ENCODE results near the gene IP6K3.

DNA sequence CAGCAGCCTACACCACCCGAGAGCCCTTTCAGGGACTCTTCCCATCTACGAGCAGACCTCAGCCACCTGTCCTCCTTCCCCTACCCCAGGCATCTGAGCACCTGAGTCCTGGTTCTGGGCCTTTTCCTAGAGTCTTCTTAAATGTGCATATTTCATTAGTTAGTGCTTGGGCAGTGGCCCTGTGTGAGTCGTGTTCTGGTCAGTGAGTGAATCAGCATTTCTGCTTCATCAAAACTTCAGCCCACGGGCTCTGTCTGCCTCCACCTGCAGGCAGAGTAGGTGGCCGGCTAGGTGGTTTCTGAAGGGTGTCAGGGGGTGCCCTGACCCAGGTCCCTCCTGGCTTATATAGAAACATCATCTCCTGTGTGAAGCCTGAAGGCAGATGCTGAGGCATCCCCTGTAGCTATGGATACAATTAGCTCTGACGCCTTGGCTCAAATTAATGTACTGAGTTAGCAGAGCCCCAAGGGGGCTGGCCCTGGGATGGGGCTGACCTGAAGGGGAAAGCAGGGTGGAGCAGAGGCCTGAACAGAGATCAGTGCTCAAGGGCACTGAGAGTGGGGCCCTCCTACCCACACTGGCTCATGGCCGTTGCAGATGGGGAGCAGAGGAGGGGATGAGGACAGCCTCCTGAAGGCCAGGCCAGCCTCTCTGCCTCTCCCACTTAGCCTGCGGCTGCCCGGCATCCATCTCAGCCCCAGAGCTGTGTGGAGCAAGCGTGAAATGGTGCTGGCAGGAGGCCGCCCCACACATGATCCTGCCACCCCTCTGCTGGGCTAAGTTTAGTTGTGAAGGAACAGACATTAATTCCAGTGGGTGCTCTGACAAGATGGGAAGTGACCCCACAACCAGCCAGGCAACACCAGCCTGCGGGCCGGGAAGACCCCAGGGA lies 13.6 kb downstream of the IP6K3 start:
- TF ChIP-seq, protein P1, sequence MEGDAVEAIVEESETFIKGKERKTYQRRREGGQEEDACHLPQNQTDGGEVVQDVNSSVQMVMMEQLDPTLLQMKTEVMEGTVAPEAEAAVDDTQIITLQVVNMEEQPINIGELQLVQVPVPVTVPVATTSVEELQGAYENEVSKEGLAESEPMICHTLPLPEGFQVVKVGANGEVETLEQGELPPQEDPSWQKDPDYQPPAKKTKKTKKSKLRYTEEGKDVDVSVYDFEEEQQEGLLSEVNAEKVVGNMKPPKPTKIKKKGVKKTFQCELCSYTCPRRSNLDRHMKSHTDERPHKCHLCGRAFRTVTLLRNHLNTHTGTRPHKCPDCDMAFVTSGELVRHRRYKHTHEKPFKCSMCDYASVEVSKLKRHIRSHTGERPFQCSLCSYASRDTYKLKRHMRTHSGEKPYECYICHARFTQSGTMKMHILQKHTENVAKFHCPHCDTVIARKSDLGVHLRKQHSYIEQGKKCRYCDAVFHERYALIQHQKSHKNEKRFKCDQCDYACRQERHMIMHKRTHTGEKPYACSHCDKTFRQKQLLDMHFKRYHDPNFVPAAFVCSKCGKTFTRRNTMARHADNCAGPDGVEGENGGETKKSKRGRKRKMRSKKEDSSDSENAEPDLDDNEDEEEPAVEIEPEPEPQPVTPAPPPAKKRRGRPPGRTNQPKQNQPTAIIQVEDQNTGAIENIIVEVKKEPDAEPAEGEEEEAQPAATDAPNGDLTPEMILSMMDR (IDR thresholded peaks at IDR 0.05): no peak
- TF ChIP-seq POLR2A (IDR thresholded peaks at IDR 0.05): no peak

Data from adrenal gland (tissue), 5 donors.